Measurements from ENCODE around the gene STAB1. TPM values are rescaled to one million over a fixed set of nuclear protein-coding genes. Genes with fewer than 3 reads are reported as not detected.

The STAB1 gene
- total and polyA plus RNA-seq, 2 experiments from 2014 or later, result not detected

DNA sequence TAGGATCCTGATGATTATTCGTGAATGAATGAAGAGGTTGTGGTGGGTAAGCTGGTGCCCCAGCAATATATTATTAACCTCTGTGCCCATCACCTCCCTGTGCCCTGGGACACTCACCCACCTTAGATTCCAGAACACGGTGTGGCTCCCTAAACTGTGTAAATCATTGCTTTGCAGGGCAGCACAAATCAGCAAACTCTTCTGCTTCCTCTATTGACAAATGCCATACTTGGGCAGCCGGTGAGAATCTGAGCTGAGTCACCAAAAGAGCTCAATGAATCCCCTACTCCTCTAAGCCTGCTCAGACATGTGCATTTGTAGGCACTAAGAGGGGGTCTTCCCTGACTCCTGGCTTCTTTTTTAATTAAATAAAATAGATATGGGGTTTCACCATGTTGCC, 57.0 kb downstream of the STAB1 start:
- no peak for TF ChIP-seq EZH2phosphoT487 (IDR thresholded peaks at IDR 0.05; ENCODE audit: insufficient read depth, low read depth)
- no peak for TF ChIP-seq EZH2 (IDR thresholded peaks at IDR 0.05; ENCODE audit: insufficient read depth, poor library complexity, severe bottlenecking)
- peaks cover 20% of the 10 kb centered on the region for H3K4me1 ChIP-seq (ENCODE audit: insufficient read depth)
- no peak overlapping the region for H3K4me2 ChIP-seq (ENCODE audit: unreplicated experiment)
- H3K9ac ChIP-seq, result no peak overlapping the region
- H3F3A ChIP-seq (ENCODE audit: insufficient read depth), result peaks cover 24% of the 10 kb centered on the region
- no peak overlapping the region for H3K27ac ChIP-seq
- H4K20me1 ChIP-seq (ENCODE audit: insufficient read depth), result no peaks in the 10 kb centered on the region
- H3K9me3 ChIP-seq (ENCODE audit: low read depth), result no peaks in the 10 kb centered on the region
- H3K36me3 ChIP-seq (ENCODE audit: low read depth), result peaks cover 53% of the 10 kb centered on the region
- H3K4me3 ChIP-seq, result no peak overlapping the region
- no peak overlapping the region for H2AFZ ChIP-seq
- peak; percentile 26 for DNase-seq
- H3K27me3 ChIP-seq (replicated peaks; ENCODE audit: insufficient read depth), result no peaks in the 10 kb centered on the region
- peaks cover 26% of the 10 kb centered on the region for H3K79me2 ChIP-seq (ENCODE audit: insufficient read depth)
- in situ Hi-C loops (cut with MboI), result no loop called here
- 74 to 85% methylated on average over 3 of the region's 3 CpGs for WGBS, 2 experiments (ENCODE audit: low coverage in 1 of 2, low lambda C conversion rate in 2 of 2, missing lambda C conversion rate in 2 of 2)
- H3K9me2 ChIP-seq (ENCODE audit: insufficient read depth), result no peaks in the 10 kb centered on the region

DNA sequence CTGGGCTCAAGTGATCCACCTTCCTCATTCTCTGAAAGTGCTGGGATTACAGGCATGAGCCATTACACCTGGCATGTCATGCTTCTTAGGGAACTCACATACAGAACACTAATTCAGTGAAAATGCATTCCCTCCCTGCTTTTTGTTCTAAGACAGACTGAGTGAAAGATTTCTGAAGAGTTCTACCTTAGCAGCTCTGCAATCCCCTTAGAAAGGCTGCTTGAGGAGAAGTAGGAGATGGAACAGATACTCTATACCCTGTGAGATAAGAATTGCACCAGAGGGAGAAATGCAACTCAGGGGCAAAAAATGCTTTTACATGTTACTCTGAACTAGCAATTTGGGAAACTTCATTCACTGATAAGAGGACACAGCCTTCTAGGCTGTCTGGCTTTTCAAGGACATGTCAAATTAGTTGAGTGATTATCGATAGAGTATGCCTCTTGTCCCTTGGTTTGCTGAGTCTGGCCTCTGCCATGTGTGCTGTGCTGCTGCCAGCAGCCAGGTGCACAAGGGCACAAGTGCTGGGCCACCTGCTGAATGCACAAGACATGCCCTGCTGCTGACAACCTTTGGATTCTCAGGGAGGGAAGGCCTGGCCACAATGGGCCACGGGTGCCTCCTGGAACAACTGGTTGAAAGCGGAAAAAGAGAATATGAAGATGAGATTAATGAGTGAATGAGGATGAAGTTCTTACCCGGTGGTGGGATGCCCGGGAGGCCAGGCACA, 59.1 kb downstream of the STAB1 start:
- Histone ChIP-seq H3K9me3 (ENCODE audit: low read depth) (no peaks in the 10 kb centered on the region), H3K36me3 (ENCODE audit: low read depth) (peaks cover 41% of the 10 kb centered on the region), H2AFZ (no peak overlapping the region), H3K4me1 (ENCODE audit: insufficient read depth) (peaks cover 20% of the 10 kb centered on the region), H3K9ac (no peak overlapping the region), H3K27me3 (replicated peaks; ENCODE audit: insufficient read depth) (no peaks in the 10 kb centered on the region), H3F3A (ENCODE audit: insufficient read depth) (peaks cover 26% of the 10 kb centered on the region), H3K79me2 (ENCODE audit: insufficient read depth) (peaks cover 14% of the 10 kb centered on the region), H3K4me2 (ENCODE audit: unreplicated experiment) (no peak overlapping the region), H4K20me1 (ENCODE audit: insufficient read depth) (no peaks in the 10 kb centered on the region), H3K9me2 (ENCODE audit: insufficient read depth) (no peaks in the 10 kb centered on the region), H3K4me3 (no peak overlapping the region), H3K27ac (no peak overlapping the region)
- DNase-seq, result no peak
- no peak for TF ChIP-seq EZH2phosphoT487 (IDR thresholded peaks at IDR 0.05; ENCODE audit: insufficient read depth, low read depth)
- TF ChIP-seq EZH2 (IDR thresholded peaks at IDR 0.05; ENCODE audit: insufficient read depth, poor library complexity, severe bottlenecking), result no peak
- WGBS, 2 experiments (ENCODE audit: low coverage in 1 of 2, low lambda C conversion rate in 2 of 2, missing lambda C conversion rate in 2 of 2), result 85 to 89% methylated on average over 4 to 5 of the region's 5 CpGs
- in situ Hi-C loops (cut with MboI), result no loop called here

DNA sequence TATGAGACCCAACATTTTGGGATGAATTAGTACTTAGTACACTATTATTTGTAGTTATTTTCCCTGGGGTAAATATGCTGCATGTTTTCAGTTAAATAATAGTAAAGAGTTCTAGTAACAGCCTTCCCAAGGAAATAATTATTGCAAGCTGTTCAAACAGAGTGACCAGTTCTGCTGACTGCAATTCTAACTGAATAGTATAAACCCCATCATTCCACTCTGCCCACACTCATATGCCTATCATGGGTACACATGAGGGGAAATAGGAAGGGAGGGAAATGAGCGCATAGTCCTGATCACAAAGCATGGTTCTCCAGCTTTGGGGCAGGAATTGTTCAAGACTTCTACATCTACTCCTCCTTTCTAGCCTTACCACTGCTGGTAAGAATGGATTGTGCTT, 59.9 kb downstream of the STAB1 start:
- no peak overlapping the region for H3K4me2 ChIP-seq (ENCODE audit: unreplicated experiment)
- peaks cover 45% of the 10 kb centered on the region for H3K36me3 ChIP-seq (ENCODE audit: low read depth)
- 97 to 100% methylated on average over 1 of the region's 1 CpG for WGBS, 2 experiments (ENCODE audit: low coverage in 1 of 2, low lambda C conversion rate in 2 of 2, missing lambda C conversion rate in 2 of 2)
- no peaks in the 10 kb centered on the region for H3K9me3 ChIP-seq (ENCODE audit: low read depth)
- peak overlapping the region; percentile 14; the same call in 1 of the 2 replicates for H3K27ac ChIP-seq
- H3K4me3 ChIP-seq, result no peak overlapping the region
- H3K27me3 ChIP-seq (replicated peaks; ENCODE audit: insufficient read depth), result no peaks in the 10 kb centered on the region
- no peak overlapping the region for H3K9ac ChIP-seq
- in situ Hi-C loops (cut with MboI), result no loop called here
- no peak overlapping the region for H2AFZ ChIP-seq
- H3F3A ChIP-seq (ENCODE audit: insufficient read depth), result peaks cover 26% of the 10 kb centered on the region
- TF ChIP-seq EZH2phosphoT487 (IDR thresholded peaks at IDR 0.05; ENCODE audit: insufficient read depth, low read depth), result no peak
- no peak for TF ChIP-seq EZH2 (IDR thresholded peaks at IDR 0.05; ENCODE audit: insufficient read depth, poor library complexity, severe bottlenecking)
- DNase-seq, result peak; percentile 50
- peaks cover 20% of the 10 kb centered on the region for H3K4me1 ChIP-seq (ENCODE audit: insufficient read depth)
- H4K20me1 ChIP-seq (ENCODE audit: insufficient read depth), result no peaks in the 10 kb centered on the region
- no peaks in the 10 kb centered on the region for H3K9me2 ChIP-seq (ENCODE audit: insufficient read depth)
- H3K79me2 ChIP-seq (ENCODE audit: insufficient read depth), result peaks cover 10% of the 10 kb centered on the region; the same call in 1 of the 2 replicates

DNA sequence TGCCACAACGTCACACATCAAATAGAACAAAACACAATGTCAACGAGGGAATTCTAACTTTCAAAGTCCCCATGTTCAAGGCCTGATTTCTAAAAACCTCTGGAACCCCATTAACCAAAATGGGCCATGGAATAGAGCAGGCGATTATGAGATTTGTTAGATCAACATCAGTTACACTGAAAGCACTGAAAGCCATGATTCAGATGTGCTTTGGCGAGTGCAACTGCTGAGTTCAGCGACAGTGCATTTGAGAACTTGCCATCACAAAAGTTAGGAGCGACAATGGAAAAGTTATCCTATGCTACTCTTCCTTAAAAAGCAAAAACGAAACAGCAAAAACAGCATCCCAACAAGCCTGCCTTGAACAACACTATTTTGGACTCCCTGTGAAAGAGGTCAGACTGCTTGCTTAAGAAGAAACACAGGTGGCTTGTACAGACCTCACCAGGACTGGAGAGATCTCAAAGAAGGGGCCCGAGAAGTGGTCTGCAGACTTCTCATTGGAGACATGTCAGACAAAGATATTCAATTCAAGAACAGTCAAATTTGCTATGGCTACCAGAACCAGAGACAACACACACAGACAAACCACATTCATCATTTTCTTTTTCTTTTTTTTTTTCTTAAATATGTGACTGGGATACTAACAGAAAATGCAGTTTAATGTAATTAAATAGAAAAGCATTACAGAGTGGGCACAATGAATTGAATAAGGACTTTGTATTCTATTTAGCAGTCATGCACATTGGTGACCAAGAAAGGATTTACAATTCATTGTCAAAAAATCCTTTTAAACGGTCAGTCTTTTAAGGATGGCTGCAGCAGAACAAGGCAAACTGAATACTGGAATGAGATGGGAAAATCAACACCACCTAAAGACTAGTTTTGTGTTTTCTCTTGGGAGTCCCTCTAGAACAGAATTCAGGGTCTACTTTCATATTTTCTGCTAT, 62.1 kb downstream of the STAB1 start:
- Histone ChIP-seq H3K9me3 (ENCODE audit: low read depth) (no peaks in the 10 kb centered on the region), H4K20me1 (ENCODE audit: insufficient read depth) (no peaks in the 10 kb centered on the region), H3F3A (ENCODE audit: insufficient read depth) (peaks cover 21% of the 10 kb centered on the region), H2AFZ (no peak overlapping the region), H3K9ac (no peak overlapping the region), H3K79me2 (ENCODE audit: insufficient read depth) (peaks cover 5% of the 10 kb centered on the region; the same call in 1 of the 2 replicates), H3K27ac (no peak overlapping the region), H3K9me2 (ENCODE audit: insufficient read depth) (no peaks in the 10 kb centered on the region), H3K36me3 (ENCODE audit: low read depth) (peaks cover 40% of the 10 kb centered on the region), H3K4me3 (no peak overlapping the region), H3K4me1 (ENCODE audit: insufficient read depth) (peaks cover 31% of the 10 kb centered on the region), H3K4me2 (ENCODE audit: unreplicated experiment) (no peak overlapping the region), H3K27me3 (replicated peaks; ENCODE audit: insufficient read depth) (no peaks in the 10 kb centered on the region)
- DNase-seq, result no peak
- TF ChIP-seq EZH2 (IDR thresholded peaks at IDR 0.05; ENCODE audit: insufficient read depth, poor library complexity, severe bottlenecking) (no peak), EZH2phosphoT487 (IDR thresholded peaks at IDR 0.05; ENCODE audit: insufficient read depth, low read depth) (no peak)
- in situ Hi-C loops (cut with MboI), result no loop called here
- 81 to 82% methylated on average over 9 of the region's 9 CpGs for WGBS, 2 experiments (ENCODE audit: low coverage in 1 of 2, low lambda C conversion rate in 2 of 2, missing lambda C conversion rate in 2 of 2)
